GM19438 (cell line): ENCODE measurements around the gene RBM19.
"Not testable (repeated sequence)": the region's sequence is repeated elsewhere in the genome, so short reads cannot be mapped to it uniquely, and the experiment has no call there.

ENCODE experiments used
- ATAC-seq: cut with Tn5 transposase; IDR thresholded peaks from one replicate; pipeline ENCODE4 v1.9.1; 2021; ENCODE audit warnings: low read depth; ENCODE audit not compliant: unreplicated experiment

RBM19 gene

GRCh38 chr12:113908584-113909100 lies 57.5 kb downstream of the RBM19 start:
- ATAC-seq, result no peak

DNA sequence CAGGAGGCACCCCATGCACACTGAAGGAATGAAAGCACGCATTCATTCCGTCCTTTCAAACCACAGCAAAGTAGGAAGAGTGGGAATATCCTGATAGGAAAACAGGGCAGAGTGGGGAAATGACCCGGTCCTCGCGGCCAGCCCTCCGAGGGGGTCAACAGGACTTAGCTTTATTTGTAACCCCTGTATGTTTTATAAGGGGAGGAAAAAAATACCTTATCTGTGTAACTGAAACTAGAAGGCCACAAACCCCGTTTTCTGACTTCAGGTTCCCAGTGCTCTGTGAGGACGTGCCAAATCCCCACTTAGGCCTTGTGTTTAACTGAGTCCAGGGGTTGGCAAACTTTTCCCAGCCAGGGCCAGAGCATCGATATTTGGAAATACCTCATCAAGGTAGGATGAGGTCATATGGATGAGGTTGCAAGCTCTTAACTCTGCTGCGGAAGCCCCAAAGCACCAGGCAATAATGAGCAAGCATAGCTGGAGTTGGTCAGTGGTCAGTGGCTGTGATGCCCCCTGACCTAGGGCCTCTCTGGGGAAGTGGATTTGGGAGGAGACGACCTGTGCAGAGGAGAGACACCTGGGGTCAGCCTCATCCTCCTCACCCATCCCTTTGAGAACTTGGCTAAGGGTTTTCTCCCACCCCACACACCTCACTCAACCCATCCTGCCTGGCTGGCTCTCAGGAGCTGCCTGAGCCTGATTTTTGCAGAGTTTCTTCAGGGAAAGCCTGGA lies 58.5 kb downstream of the RBM19 start:
- no peak for ATAC-seq

DNA sequence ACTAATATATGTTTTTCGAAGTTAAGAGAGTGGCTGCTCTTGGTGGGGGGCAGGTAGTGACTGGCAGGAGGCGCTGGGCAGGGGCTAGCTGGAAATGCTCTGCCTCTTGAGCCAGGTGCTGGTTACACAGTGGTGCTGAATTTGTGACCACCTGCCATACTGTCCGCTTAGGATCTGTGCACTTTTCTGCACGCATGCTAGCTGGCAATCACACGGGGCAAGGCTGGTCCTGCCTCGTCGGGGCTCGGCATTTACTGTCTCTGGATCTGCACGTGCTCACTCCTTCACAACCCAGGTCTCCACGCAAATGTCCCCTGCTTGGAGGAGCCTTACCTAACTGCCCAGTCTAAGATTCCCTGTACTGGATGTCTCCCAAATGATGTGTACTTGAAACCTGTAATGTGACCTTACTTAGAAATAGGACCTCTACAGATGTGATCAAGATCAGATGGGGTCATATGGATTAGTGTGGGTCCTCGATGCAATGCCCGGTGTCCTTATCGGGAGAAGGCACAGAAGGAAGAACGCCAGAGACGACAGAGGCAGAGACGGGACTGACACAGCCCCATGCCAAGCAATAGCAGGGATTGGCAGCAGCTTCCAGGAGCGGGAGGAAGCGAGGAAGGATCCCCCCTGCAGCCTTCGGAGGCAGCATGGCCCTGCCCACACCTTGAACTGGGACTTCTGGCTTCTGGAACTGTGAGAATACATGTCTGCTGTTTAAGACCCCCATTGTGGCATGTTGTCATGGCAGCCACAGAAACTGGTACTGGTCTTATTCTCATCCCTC lies 59.5 kb downstream of the RBM19 start:
- ATAC-seq, result no peak

DNA sequence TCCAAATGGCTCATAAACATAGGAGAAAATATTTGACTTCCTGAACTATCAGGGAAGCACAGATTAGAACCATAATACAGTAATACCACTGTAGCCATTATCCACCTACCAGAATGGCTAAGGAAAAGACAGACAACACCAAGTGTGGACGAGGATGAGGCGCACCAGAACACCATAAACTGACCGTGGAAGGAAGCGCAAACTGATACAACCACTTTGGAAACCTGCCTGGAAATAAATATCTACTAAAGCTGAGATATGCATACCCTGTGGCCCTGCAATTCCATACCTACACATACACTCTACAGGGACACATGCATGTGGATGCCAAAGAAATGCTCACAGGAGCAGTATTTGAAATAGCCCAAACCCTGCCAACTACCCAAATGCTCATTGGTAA lies 60.3 kb downstream of the RBM19 start:
- ATAC-seq, result no peak

GRCh38 chr12:113903381-113903863 lies 62.7 kb downstream of the RBM19 start:
- no peak for ATAC-seq

DNA sequence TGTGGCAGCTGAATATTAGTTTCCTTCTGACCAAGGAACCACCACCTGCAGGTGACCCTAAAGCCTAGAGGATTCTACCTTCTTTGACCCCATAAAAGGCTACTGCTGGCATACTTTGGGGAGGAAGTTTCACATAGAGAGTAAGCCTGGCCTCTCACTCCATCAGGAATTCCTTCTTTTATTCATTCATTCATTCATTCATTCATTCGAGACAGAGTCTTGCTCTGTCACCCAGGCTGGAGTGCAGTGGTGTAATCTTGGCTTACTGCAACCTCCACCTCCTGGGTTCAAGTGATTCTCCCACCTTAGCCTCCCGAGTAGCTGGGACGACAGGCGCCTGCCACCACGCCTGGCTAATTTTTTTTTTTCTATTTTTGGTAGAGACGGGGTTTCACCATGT lies 64.8 kb downstream of the RBM19 start:
- not testable (repeated sequence) for ATAC-seq

GRCh38 chr12:113900716-113901115 lies 65.4 kb downstream of the RBM19 start:
- no peak for ATAC-seq

GRCh38 chr12:113899561-113900471 lies 66.3 kb downstream of the RBM19 start:
- ATAC-seq, result no peak

GRCh38 chr12:113899042-113899560 lies 67.0 kb downstream of the RBM19 start:
- ATAC-seq, result no peak

GRCh38 chr12:113898466-113898865 lies 67.7 kb downstream of the RBM19 start:
- no peak for ATAC-seq

DNA sequence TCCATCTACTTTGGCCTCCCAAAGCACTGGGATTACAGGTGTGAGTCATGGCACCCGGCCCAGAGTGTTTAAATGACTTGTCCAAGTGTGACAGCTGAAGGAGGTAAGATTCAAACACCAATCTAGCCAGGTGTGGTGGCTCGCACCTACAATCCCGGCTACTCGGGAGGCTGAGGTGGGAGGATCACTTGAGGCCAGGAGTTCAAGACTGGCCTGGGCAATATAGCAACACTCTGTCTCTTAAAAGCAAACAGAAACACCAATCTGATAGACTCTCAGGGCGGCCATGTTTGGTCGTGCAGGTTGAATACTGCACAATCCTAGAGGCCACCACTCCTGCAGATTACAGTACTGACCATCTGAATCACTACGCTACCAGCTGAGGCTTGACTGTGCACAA lies 68.7 kb downstream of the RBM19 start:
- no peak for ATAC-seq

DNA sequence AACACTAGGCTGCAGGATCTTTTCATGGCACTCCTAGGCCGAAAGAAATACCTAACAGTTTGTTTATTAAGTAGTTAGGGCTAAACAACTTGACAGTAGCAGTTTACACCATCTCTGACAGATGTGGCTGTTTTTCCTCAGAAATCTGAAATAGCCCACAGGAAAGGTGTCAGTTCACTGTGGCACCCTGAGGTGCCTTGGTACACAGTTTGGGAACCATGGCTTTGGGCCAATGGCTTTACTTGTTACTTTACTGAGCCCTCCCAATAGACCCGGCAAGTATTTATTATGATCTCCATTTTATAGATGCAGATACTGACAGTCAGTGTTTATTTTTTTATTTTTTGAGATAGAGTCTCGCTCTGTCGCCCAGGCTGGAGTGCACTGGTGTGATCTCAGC lies 69.3 kb downstream of the RBM19 start:
- ATAC-seq, result no peak

- ATAC-seq, result no peak
These were observed 69.9 kb downstream of the RBM19 start for GRCh38 chr12:113896194-113896593.

DNA sequence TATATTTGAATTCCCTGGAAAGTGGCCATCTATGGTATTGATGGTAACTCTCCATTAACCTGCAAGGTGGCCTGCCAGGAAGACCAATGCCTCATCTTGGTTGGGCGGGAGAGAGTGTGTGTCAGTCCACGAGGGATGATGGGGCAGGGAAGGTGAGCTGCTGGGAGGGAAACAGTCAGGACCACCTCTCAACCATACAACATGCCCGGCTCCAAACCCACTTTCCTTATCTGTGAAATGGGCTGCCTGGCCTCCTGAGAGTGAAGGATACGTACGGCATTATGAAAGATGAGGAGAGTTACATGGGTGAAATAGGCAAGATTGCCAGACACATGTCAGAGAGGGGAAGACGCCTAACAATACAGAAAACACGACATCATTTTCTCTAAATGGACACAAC lies 70.9 kb downstream of the RBM19 start:
- no peak for ATAC-seq

DNA sequence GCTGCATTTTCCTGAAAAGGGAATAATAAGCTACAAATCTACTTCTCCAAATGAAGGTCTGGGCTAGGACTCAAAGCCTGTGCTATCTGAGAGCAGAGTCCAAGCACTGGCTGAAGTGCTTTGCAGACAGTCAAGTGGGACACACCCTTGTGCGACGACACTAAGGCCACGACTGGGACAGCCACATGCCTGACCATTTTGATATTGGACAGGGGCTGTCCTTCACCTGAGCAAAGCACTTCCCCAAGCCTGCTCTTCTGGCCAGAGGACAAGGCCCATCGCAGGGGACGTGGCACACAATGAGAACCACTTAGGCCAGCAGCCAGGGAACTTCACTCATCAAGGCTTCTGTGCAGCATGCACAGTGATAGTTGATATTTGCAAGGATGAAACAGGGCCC lies 71.4 kb downstream of the RBM19 start:
- ATAC-seq, result no peak

DNA sequence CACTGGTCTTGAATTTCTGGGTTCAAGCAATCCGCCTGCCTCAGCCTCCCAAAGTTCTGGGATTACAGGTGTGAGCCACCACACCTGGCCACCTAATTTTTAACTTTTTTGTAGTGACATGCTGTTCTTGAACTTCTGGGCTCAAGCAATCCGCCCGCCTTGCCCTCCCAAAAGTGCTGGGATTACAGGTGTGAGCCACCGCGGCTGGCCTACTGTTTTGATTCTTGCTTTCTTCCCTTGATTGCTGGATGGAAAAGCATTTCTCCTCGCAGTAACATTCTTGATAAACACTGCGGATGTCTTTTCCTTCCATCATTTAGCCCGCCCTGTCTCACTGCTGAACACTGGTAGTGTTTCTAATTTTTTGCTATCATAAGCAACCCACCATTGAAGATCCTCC lies 72.9 kb downstream of the RBM19 start:
- no peak for ATAC-seq

DNA sequence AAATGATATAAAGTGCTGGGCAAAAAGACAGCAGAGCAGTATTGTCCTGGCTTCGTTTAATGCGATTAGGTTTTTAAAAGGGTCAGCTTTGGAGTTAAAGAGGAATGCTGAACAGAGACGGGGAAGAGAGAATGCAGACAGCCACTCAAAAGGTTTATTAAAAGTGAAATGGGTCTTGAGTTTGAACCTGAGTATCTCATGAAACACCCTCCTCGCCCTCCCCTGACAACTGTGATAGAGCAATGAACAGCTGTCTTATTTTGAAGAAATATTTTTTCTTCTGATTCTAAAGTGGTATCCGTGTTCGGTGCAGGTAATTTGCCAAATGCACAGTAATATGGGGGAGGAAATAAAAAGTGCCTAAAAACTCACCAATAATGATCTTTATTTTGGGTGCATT lies 73.6 kb downstream of the RBM19 start:
- ATAC-seq, result no peak

DNA sequence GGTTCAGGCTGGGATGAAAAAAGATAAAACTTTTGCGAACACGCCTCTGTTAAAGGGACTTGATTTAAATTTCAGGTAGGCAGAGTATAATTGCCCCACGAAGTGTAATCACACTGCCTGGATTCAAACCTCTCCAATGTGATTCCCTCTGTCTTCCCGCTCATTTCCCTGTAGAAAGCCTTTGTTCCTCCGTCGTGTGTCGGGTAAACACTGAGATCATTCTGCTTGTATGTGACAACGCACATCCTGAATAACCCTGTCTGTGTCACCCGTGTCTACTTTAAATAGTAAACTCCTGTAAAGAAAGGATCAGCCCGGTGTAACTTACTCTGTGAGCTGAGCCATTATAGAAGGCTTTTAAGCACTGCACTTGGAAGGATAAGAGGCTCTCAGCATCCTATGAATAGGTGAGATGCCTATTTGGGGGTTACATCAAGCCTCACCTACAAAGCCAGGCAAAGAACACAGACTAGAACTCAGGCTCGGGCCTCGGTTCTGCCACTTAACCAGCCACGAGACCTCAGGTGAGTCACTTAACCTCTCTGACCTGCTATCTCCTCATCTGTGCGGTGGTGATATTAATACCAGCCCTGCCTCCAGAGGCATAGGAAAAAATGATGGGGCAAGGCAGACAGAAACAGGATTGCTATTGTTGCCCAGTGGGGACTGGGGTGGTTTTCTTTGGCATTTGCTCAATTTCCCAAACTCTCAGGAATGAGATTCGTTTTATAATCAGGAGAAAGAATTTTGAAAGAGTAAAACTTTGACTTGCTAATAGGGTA lies 74.2 kb downstream of the RBM19 start:
- ATAC-seq, result no peak

DNA sequence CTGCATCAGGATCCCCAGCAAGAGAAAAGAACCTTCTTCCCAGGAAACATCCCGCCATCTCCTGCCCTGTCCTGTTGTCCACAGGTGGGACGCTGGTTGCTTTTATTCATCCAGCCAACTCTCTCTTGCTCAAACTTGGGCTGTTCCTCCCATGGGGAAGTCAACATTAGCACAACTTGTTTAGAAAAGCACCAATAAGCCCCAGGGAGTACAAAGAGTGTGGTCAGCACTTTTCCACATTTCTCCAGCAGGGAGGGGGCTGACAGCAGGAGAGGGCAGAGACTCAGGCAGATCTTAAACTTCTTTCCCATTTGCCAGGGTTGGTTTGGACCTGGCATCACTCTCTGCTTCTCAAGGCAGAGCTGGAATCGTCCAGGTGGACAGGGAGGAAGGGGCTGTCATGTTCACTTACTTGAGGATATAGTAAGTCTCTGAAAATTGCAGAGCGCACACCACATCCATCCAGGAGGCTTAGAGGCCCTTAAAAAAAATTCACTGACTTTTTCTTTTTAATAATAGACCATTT lies 74.9 kb downstream of the RBM19 start:
- ATAC-seq, result no peak
